Activated CD4-positive, alpha-beta T cell treated with anti-CD3 and anti-CD28 coated beads, Interleukin-2, Interleukin-6, amounts not matched to agents 100 ng/mL and 50 ng/mL, durations not matched to agents 16 hours and 8 hours (primary cell): ENCODE results near the gene BACH2.
"Not testable (repeated sequence)": the region's sequence is repeated elsewhere in the genome, so short reads cannot be mapped to it uniquely, and the experiment has no call there.

ENCODE experiments used
- DNase-seq: peaks from one replicate; pipeline ENCODE4 v3.0.0-alpha.2; 2020

BACH2 gene

GRCh38 chr6:90301816-90302215 is 5.2 kb upstream of the BACH2 start:
- no peak for DNase-seq

GRCh38 chr6:90298459-90299053 is 1.9 kb upstream of the BACH2 start:
- no peak for DNase-seq

GRCh38 chr6:90297867-90298381 is 1.3 kb upstream of the BACH2 start:
- no peak for DNase-seq

GRCh38 chr6:90297115-90297866 is 648 bp upstream of the BACH2 start:
- DNase-seq: no peak

GRCh38 chr6:90295854-90296340 is 746 bp downstream of the BACH2 start:
- DNase-seq: peak; percentile 64

- DNase-seq: peak; percentile 51
Observed at GRCh38 chr6:90294989-90295853, 1.4 kb downstream of the BACH2 start.

- peak; percentile 43 for DNase-seq
Observed at GRCh38 chr6:90294614-90294988, 2.0 kb downstream of the BACH2 start.

GRCh38 chr6:90294008-90294511 is 2.6 kb downstream of the BACH2 start:
- DNase-seq: no peak

GRCh38 chr6:90293319-90293953 is 3.2 kb downstream of the BACH2 start:
- DNase-seq: no peak

- no peak for DNase-seq
Observed at GRCh38 chr6:90291565-90291964, 5.1 kb downstream of the BACH2 start.

GRCh38 chr6:90290811-90291420 is 5.7 kb downstream of the BACH2 start:
- no peak for DNase-seq

- no peak for DNase-seq
Observed at GRCh38 chr6:90289902-90290301, 6.7 kb downstream of the BACH2 start.

- DNase-seq: no peak
Observed at GRCh38 chr6:90288404-90288803, 8.2 kb downstream of the BACH2 start.

- DNase-seq: peak; percentile 77
Observed at GRCh38 chr6:90286884-90287488, 9.7 kb downstream of the BACH2 start.

- peak; percentile 71 for DNase-seq
Observed at GRCh38 chr6:90285611-90286381, 10.8 kb downstream of the BACH2 start.

GRCh38 chr6:90285042-90285481 is 11.6 kb downstream of the BACH2 start:
- DNase-seq: peak; percentile 32

GRCh38 chr6:90284236-90285041 is 12.2 kb downstream of the BACH2 start:
- DNase-seq: peak; percentile 84

- DNase-seq: not testable (repeated sequence)
Observed at GRCh38 chr6:90282265-90282664, 14.4 kb downstream of the BACH2 start.

GRCh38 chr6:90278129-90278528 is 18.5 kb downstream of the BACH2 start:
- DNase-seq: no peak
